Mammary epithelial cell (primary cell): ENCODE results near the gene CACNG1.

Experiments
- CTCF ChIP-seq, 2 donors: IDR thresholded peaks in 1 of 2; conservative IDR thresholded peaks in 1 of 2; 2 replicates each; pipeline ENCODE4 v1.5.1; 2011 to 2012; ENCODE audit warnings: inconsistent platforms in 2 of 2, low read length in 2 of 2, mild to moderate bottlenecking in 2 of 2, control low read depth in 1 of 2, low read depth in 1 of 2; ENCODE audit not compliant: insufficient read depth in 1 of 2; ENCODE audit errors: extremely low read depth in 1 of 2
- EZH2 ChIP-seq: IDR thresholded peaks from 2 replicates; pipeline ENCODE4 v1.6.1; 2012; ENCODE audit warnings: low read length, inconsistent platforms, borderline replicate concordance

DNA sequence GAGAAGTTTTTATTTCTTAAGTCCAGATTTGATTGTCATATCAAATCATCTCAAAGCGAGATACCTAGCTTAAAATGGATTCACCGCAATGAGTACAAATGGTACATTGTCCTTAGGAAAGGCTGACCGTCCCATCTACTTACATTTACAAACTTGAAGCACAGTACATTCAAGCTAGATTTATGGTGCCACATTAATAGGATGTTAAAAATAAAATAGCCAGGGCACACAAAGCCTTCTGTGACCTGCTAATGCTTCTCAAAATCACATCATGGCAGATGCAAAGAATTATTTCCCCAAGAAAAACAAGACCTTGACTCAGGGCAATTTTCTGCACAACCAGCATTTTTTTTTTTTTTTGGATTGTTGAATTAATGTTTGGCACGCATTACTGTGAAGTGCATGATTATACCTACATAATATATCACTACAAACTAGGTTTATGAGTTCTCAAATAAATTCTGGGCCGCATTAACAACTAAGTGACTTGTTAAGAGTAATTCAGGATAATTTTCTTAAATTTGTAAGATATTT lies 25.3 kb downstream of the CACNG1 start:
- TF ChIP-seq CTCF (conservative IDR thresholded peaks at IDR 0.05 in 1 of 2, IDR thresholded peaks at IDR 0.05 in 1 of 2; ENCODE audit: extremely low read depth in 1 of 2, insufficient read depth in 1 of 2, low read depth in 1 of 2, low read length in 2 of 2) (no peak), EZH2 (no peak)
